SH-SY5Y (cell line): ENCODE results near the gene LSM7.

Experiments
- GATA2 ChIP-seq: IDR thresholded peaks from 2 replicates; pipeline ENCODE4 v1.6.1; 2011; ENCODE audit warnings: mild to moderate bottlenecking, low read depth, low read length
- GATA3 ChIP-seq: IDR thresholded peaks from 2 replicates; pipeline ENCODE4 v1.6.1; 2011; ENCODE audit warnings: low read depth, mild to moderate bottlenecking, low read length, moderate library complexity

The LSM7 gene

DNA sequence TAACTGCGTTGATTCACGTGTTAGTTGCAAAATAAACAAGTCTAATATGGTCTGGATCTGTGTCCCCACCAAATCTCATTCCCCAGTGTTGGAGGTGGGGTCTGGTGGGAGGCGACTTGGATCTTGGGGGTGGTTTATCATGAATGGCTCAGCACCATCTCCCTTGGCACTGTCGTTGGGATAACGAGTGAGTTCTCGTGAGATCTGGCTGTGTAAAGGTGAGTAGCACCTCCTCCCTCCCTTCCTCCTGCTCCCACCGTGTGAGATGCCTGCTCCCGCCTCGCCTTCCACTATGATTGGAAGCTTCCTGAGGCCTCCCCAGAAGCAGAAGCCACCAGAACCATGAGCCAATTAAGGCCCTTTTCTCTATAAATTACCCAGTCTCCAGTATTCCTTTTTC is 51.2 kb downstream of the LSM7 start:
- TF ChIP-seq GATA2, result no peak
- TF ChIP-seq GATA3, result no peak

- TF ChIP-seq GATA2 (no peak), GATA3 (no peak)
Measured at GRCh38 chr19:2276429-2276986, 51.9 kb downstream of the LSM7 start.

DNA sequence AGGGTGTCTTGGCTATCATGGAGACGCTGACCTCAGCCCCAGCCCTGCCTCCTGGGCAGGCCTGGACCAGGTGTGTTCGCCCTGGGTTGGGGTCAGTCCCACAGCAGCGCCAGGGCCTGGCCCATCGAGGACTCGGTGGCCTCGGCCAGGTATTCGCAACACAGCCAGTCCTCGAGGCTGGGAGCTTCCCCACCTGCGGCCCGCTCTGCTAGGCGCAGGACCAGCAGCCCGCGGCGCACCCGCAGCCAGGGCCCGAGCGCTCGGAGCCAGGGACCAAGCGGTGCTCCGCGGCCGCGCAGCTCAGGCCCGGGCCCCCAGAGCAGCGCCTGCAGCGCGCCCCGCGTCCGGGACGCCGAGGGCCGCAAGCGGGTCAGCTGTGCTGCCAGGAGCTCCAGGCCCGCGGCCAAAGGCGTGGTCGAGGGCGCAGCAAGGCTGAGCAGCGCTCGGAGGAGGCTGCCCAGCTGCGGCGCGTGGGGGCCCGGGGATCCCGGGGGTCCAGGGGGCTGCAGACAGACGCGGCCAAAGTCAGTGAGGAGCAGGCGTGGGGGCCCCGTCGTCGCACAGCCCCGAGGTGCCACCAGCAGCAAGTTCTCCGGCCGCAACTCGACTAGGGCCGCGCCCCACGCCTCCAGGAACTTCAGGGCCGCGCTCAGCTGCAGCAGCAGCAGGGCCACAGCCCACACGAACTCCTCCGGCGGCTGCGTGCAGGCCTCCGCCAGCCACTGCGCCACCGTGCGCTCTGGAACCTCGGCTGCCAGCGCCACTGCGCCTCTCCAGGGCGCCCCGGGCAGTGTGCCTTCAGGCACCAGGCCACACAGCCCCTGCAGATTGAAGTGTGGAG is 52.6 kb downstream of the LSM7 start:
- TF ChIP-seq GATA3 (no peak), GATA2 (no peak)

DNA sequence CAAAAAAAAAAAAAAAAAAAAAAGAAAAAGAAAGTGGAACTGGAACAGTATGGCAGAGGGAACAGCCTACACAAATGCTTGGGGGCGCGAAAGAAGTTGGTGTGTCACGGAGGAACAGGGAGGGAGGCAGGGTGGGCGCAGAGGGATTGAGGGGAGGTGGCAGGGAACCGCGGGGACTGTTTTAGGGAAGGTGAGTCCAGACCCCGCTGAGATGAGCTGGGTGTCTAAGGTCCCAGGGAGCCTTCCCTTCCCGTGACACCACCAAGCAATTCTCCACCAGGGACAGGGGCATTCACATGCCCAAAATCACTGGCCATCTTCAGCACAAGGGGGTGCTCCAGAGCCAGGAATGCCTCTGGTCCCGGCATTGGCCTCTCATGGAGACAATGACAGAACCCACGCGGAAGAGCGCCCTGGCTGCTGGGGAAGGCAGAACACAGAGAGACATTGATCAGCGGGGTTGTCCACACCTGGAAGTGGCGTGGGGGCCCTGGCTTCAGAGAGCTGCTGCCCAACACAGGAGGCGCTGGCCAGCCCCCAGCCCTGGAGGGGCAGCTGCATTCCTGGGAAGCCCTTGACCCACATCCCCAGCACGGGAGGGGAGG is 53.4 kb downstream of the LSM7 start:
- TF ChIP-seq GATA2 (no peak), GATA3 (no peak)

DNA sequence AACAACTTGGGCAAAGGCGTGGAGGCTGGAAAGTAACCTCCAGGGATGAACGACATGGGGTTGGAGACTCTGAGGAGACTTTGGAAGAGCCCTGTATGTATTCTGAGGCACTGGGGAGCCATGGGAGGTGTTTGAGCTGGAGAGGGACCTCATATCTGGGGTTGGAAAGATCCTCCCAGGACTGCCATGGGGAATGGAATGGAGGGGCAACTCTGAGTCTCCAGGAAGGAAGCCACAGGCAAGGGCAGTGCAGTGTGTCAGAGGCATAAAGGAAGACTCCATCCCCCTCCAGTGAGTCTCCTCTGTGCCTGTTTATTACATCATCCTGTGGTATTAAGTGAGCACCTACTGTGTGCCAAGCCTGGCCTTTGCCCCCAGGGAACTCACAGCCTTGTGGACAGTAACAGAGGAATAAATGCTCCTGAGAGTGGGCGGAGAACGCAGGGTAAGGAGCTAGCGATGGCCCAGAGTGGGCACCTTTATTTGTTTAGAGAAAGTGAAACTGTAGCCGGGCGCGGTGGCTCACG is 54.1 kb downstream of the LSM7 start:
- TF ChIP-seq GATA3, result no peak
- no peak for TF ChIP-seq GATA2

DNA sequence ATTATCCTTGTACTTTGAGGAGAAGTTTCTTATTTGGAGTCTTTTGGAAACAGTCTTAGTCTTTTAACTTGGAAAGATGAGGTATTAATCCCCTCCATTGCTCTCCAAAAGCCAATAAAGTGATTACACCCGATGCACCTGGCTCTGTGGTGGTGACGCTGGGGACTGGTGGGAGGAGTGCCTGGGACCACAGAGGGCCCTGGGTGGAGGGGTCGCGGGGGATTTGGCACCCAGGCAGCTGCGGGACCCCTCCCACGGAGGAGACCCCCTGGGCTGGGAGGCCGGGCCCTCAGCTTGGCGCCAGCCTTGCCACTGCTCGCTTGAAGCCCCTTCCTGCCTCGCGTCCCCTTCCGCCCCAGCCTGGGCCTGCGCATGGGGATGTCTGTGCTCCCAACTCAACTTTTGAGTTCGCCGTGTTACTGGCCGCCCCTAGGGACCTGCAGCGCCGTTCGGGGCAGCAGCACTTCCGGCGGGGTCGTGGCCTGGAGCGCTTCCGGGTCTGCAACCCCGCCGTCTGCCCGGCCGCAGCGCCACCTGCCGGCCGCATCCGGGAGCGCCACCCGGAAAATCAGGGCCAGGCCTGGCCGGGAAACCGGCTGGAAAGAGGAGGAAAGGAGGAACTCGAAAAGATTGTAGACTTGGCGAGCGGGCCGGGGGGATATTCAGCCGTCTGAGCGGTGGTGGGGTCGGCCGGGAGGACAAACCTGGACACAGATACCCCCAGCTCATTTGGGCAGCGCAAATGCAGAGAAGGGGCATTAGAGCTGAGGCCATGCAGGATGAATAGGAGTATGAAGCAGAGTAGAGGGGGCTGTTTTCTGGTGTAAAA is 54.8 kb downstream of the LSM7 start:
- TF ChIP-seq GATA3, result no peak
- no peak for TF ChIP-seq GATA2
